GM12878 (cell line): ENCODE measurements around the gene SMR3B. TPM values are rescaled to one million over a fixed set of nuclear protein-coding genes. Genes with fewer than 3 reads are reported as not detected.

Source experiments
- ATAC-seq: fragments of 200-7000 bp; cut with Tn5 transposase; 3 replicates; pipeline ENCODE4 v1.9.1; 2020; ENCODE audit warnings: mild to moderate bottlenecking, moderate library complexity
- BruUV-seq: library from RNA; stranded (reverse); fragments of 400-500 nt; replicated peaks from 2 replicates; lab custom pipeline; 2021; lab: Mats Ljungman, UMichigan
- CTCF ChIA-PET: fragments of 300-600 bp; sonication (Branson Sonifier 250); formaldehyde crosslinking; extraction: SDS; loops from one replicate; lab custom pipeline; 2021; ENCODE audit warnings: inconsistent platforms; lab: Yijun Ruan, JAX
- POLR2A ChIA-PET: fragments of 350-600 bp; formaldehyde crosslinking; extraction: SDS; loops from one replicate; lab custom pipeline; 2021; ENCODE audit warnings: inconsistent platforms; lab: Charles Lee
- RAD21 ChIA-PET: fragments of 300-600 bp; sonication (Branson Sonifier 250); formaldehyde crosslinking; loops from one replicate; lab custom pipeline; 2023; ENCODE audit warnings: antibody characterized with exemption; ENCODE audit not compliant: unreplicated experiment; lab: Charles Lee
- SMC1A ChIA-PET: fragments of 300-600 bp; sonication (Branson Sonifier 250); formaldehyde crosslinking; loops from one replicate; lab custom pipeline; 2023; ENCODE audit not compliant: unreplicated experiment, uncharacterized antibody; lab: Charles Lee
- DNase-seq: peaks from one replicate; pipeline ENCODE4 v3.0.0-alpha.2; 2011; ENCODE audit warnings: low read depth, low spot score
- FAIRE-seq: peaks from 3 replicates; lab custom pipeline; 2011; peaks lifted over from hg19 to GRCh38; lab: Jason Lieb, UNC
- H2AFZ ChIP-seq: 2 replicates; pipeline ENCODE4 v1.6.0; 2011; ENCODE audit warnings: low read depth, low read length, control low read depth; ENCODE audit not compliant: control insufficient read depth
- H3K27ac ChIP-seq: 2 replicates; pipeline ENCODE4 v1.5.1; 2011; ENCODE audit warnings: control low read depth; ENCODE audit not compliant: control insufficient read depth, insufficient read depth
- H3K27me3 ChIP-seq, 2 experiments: replicated peaks in 1 of 2; 2 replicates each; pipeline versions ENCODE4 v1.6.0 to v1.6.1; 2011; ENCODE audit warnings: low read length in 1 of 2; ENCODE audit not compliant: control insufficient read depth in 2 of 2, insufficient read depth in 2 of 2
- H3K36me3 ChIP-seq, 2 experiments: 2 replicates each; pipeline ENCODE4 v1.5.1; 2011; ENCODE audit warnings: low read length in 1 of 2; ENCODE audit not compliant: control insufficient read depth in 2 of 2, insufficient read depth in 2 of 2
- H3K4me1 ChIP-seq: 2 replicates; pipeline ENCODE4 v1.6.1; 2011; ENCODE audit warnings: mild to moderate bottlenecking, low read length, moderate library complexity, mixed read lengths; ENCODE audit not compliant: control insufficient read depth, insufficient read depth
- H3K4me2 ChIP-seq: 2 replicates; pipeline ENCODE4 v1.6.0; 2011; ENCODE audit warnings: control low read depth; ENCODE audit not compliant: control insufficient read depth, insufficient read depth
- H3K4me3 ChIP-seq: fragments of 200-600 bp; sonication (generic); 2 replicates; pipeline ENCODE4 v1.5.1; 2016
- H3K79me2 ChIP-seq: 2 replicates; pipeline ENCODE4 v1.6.0; 2011; ENCODE audit warnings: low read length; ENCODE audit not compliant: control insufficient read depth, insufficient read depth
- H3K9ac ChIP-seq: 2 replicates; pipeline ENCODE4 v1.8.0; 2011; ENCODE audit warnings: low read length, control low read depth, mixed read lengths; ENCODE audit not compliant: control insufficient read depth, insufficient read depth
- H3K9me3 ChIP-seq: replicated peaks from 3 replicates; pipeline ENCODE4 v1.5.1; 2011; ENCODE audit warnings: mild to moderate bottlenecking, low read length; ENCODE audit not compliant: control insufficient read depth, insufficient read depth
- H4K20me1 ChIP-seq: 2 replicates; pipeline ENCODE4 v1.6.0; 2011; ENCODE audit not compliant: control insufficient read depth, insufficient read depth
- ASH2L ChIP-seq: fragments of 300-600, 200-600 bp; sonication (generic); IDR thresholded peaks from 2 replicates; pipeline ENCODE4 v1.6.1; 2017; ENCODE audit warnings: low read depth, mild to moderate bottlenecking, borderline replicate concordance
- CUX1 ChIP-seq: IDR thresholded peaks from 2 replicates; pipeline ENCODE4 v1.6.1; 2012; ENCODE audit warnings: improper control_type of control experiment, low read depth, low read length; ENCODE audit not compliant: insufficient replicate concordance
- E4F1 ChIP-seq: fragments of 450-650 bp; IDR thresholded peaks from 2 replicates; pipeline ENCODE4 v1.6.1; 2018; ENCODE audit warnings: borderline replicate concordance, mild to moderate bottlenecking; ENCODE audit not compliant: partially characterized antibody
- EP300 ChIP-seq, 2 experiments: fragments of 150-350 bp in 1 of 2; IDR thresholded peaks; 2 replicates each; pipeline ENCODE4 v1.6.1; 2011 to 2012; ENCODE audit warnings: low read depth in 2 of 2, low read length in 2 of 2, borderline replicate concordance in 1 of 2, improper control_type of control experiment in 1 of 2, inconsistent platforms in 1 of 2; ENCODE audit not compliant: control insufficient read depth in 1 of 2
- EZH2 ChIP-seq: IDR thresholded peaks from 2 replicates; pipeline ENCODE4 v1.6.1; 2012; ENCODE audit warnings: low read depth, mild to moderate bottlenecking, control low read depth, inconsistent platforms, low read length, borderline replicate concordance; ENCODE audit not compliant: control insufficient read depth
- HCFC1 ChIP-seq: fragments of 150-350 bp; IDR thresholded peaks from 2 replicates; pipeline ENCODE4 v1.6.1; 2014; ENCODE audit warnings: low read length
- POLR2AphosphoS5 ChIP-seq: IDR thresholded peaks from 2 replicates; pipeline ENCODE4 v1.6.1; 2011; ENCODE audit warnings: mild to moderate bottlenecking, low read length, inconsistent platforms
- REST ChIP-seq: IDR thresholded peaks from 2 replicates; pipeline ENCODE4 v1.6.1; 2012; ENCODE audit warnings: mild to moderate bottlenecking, low read depth, low read length
- SREBF2 ChIP-seq: IDR thresholded peaks from 2 replicates; pipeline ENCODE4 v1.6.1; 2012; ENCODE audit warnings: mild to moderate bottlenecking, low read length
- ZNF24 ChIP-seq: fragments of 450-650 bp; IDR thresholded peaks from 2 replicates; pipeline ENCODE4 v1.6.1; 2017; ENCODE audit warnings: antibody characterized with exemption, mild to moderate bottlenecking
- ZNF622 ChIP-seq: fragments of 450-650 bp; IDR thresholded peaks from 2 replicates; pipeline ENCODE4 v1.6.1; 2017; ENCODE audit warnings: mild to moderate bottlenecking, inconsistent platforms
- WGBS: methylation state at CpG from one replicate; pipeline ENCODE4 v1.1.6; 2016; ENCODE audit warnings: low lambda C conversion rate; ENCODE audit not compliant: insufficient replicate concordance, insufficient coverage; ENCODE audit errors: missing lambda C conversion rate; 5-methylcytosine and 5-hydroxymethylcytosine counted together
- in situ Hi-C: fragments of 300-500 bp; cut with MboI; formaldehyde crosslinking; loops from 9 replicates; pipeline ENCODE4 v1.14.3; 2018; ENCODE audit warnings: mixed read lengths
- intact Hi-C: fragments of 100-400 bp; cut with micrococcal nuclease; formaldehyde crosslinking; loops from one replicate; pipeline ENCODE4 v1.14.2; 2022; ENCODE audit not compliant: unreplicated experiment
- polyA plus RNA-seq, 11 experiments: library from polyadenylated mRNA; depleted of rRNA in 4 of 11; unstranded in 6 of 11; stranded (reverse) in 5 of 11; fragments of >200 nt; fragmentation: Nextera tagmentation in 4 of 11; fragmentation: Illumina TruSeq in 1 of 11; extraction: Ambion mirVana in 4 of 11; extraction: Trizol in 1 of 11; gene quantifications; 1 replicate in 1 of 11; 2 replicates in 10 of 11; pipeline versions ENCODE4 v1.2.1 to v1.2.3, GENCODE V29; 2011 to 2016; ENCODE audit warnings: inconsistent platforms in 2 of 11, missing spikeins in 2 of 11, low read depth in 1 of 11
- total RNA-seq, 4 experiments: library from RNA; depleted of rRNA in 3 of 4; stranded (reverse); fragments of >200 nt in 3 of 4; fragmentation: Illumina TruSeq in 1 of 4; extraction: Trizol in 1 of 4; gene quantifications; 2 replicates each; pipeline versions ENCODE4 v1.2.1 to v1.2.3, GENCODE V29; 2013 to 2021

SMR3B gene
- total and polyA plus RNA-seq, 10 of the 15 experiments (the other 5 are each of a cell fraction or from before 2014, with no cell fraction given) = 0.32 TPM; not detected in 9

GRCh38 chr4:70425306-70425705 is 42.4 kb downstream of the SMR3B start:
- DNase-seq (no peak), FAIRE-seq (no peak), ATAC-seq (no peak)
- ChIA-PET POLR2A (no interaction called here), SMC1A (no interaction called here), CTCF (interaction anchor here (1.1 to 1.3 kb wide), 3 partner anchors 9 to 110 kb away, joined by 3 read pairs; no protein-coding TSS in a partner anchor), RAD21 (no interaction called here)
- no peak overlapping the region for H3K27ac ChIP-seq
- BruUV-seq = no TSS peak
- H3K4me2 ChIP-seq = no peak overlapping the region
- no peaks in the 10 kb centered on the region for H3K36me3 ChIP-seq
- no peaks in the 10 kb centered on the region for H3K4me1 ChIP-seq
- intact Hi-C loops (no loop called here), in situ Hi-C loops (no loop called here)
- whole genome bisulfite sequencing = 88% methylated on average over 1 of the region's 1 CpG
- no peaks in the 10 kb centered on the region for H3K79me2 ChIP-seq
- H3K9ac ChIP-seq = no peak overlapping the region
- H3K4me3 ChIP-seq = no peak overlapping the region
- H4K20me1 ChIP-seq = no peaks in the 10 kb centered on the region
- H2AFZ ChIP-seq = no peak overlapping the region
- H3K9me3 ChIP-seq = no peaks in the 10 kb centered on the region
- H3K27me3 ChIP-seq = no peaks in the 10 kb centered on the region
- TF ChIP-seq CUX1 = no peak
- no peak for TF ChIP-seq ZNF622
- TF ChIP-seq HCFC1 = no peak
- TF ChIP-seq SREBF2 = no peak
- TF ChIP-seq REST = no peak
- TF ChIP-seq EP300 (IDR thresholded peaks at IDR 0.05; ENCODE audit: borderline replicate concordance in 1 of 2, control insufficient read depth in 1 of 2, low read depth in 2 of 2, low read length in 2 of 2) = no peak
- TF ChIP-seq ASH2L = no peak
- no peak for TF ChIP-seq E4F1
- no peak for TF ChIP-seq POLR2AphosphoS5
- TF ChIP-seq EZH2 = no peak
- TF ChIP-seq ZNF24 = no peak
